Stimulated activated CD8-positive, alpha-beta memory T cell treated with anti-CD3 and anti-CD28 coated beads, Interleukin-4, amount 100 ng/mL, for 1 hour (primary cell): ENCODE results near the gene KIAA1958.

Experiments used
- DNase-seq, 2 donors: peaks; one replicate each; pipeline ENCODE4 v3.0.0-alpha.2; 2020; ENCODE audit warnings: low read depth in 2 of 2, low spot score in 1 of 2

The KIAA1958 gene

GRCh38 chr9:112486221-112487007 lies at the start of gene KIAA1958:
Gene KIAA1958, plus strand, starts transcription at chr9:112486827. Its CDS starts 87,254 bp downstream, at chr9:112574081.
- DNase-seq: peak; percentile 56 to 65

- no peak for DNase-seq
These were observed 49.2 kb upstream of the KIAA1958 start for GRCh38 chr9:112437406-112437805.

- no peak for DNase-seq
These were observed 47.5 kb upstream of the KIAA1958 start for GRCh38 chr9:112439171-112439570.

- DNase-seq: no peak
These were observed 46.8 kb upstream of the KIAA1958 start for GRCh38 chr9:112439825-112440224.

- DNase-seq: no peak
These were observed 43.4 kb upstream of the KIAA1958 start for GRCh38 chr9:112443200-112443599.

GRCh38 chr9:112443636-112444035 lies 43.0 kb upstream of the KIAA1958 start:
- DNase-seq: no peak

GRCh38 chr9:112445196-112445595 lies 41.4 kb upstream of the KIAA1958 start:
- no peak for DNase-seq

- no peak for DNase-seq
These were observed 40.5 kb upstream of the KIAA1958 start for GRCh38 chr9:112446080-112446479.

GRCh38 chr9:112446526-112446925 lies 40.1 kb upstream of the KIAA1958 start:
- DNase-seq: no peak

GRCh38 chr9:112447283-112447761 lies 39.3 kb upstream of the KIAA1958 start:
- no peak for DNase-seq

- no peak for DNase-seq
These were observed 23.8 kb upstream of the KIAA1958 start for GRCh38 chr9:112462855-112463254.

GRCh38 chr9:112465352-112465751 lies 21.3 kb upstream of the KIAA1958 start:
- no peak for DNase-seq

GRCh38 chr9:112472996-112473395 lies 13.6 kb upstream of the KIAA1958 start:
- no peak for DNase-seq

- no peak for DNase-seq
These were observed 12.6 kb upstream of the KIAA1958 start for GRCh38 chr9:112473986-112474385.

- DNase-seq: no peak
These were observed 11.3 kb upstream of the KIAA1958 start for GRCh38 chr9:112475318-112475717.

- no peak for DNase-seq
These were observed 9.3 kb upstream of the KIAA1958 start for GRCh38 chr9:112477330-112477729.

- DNase-seq: no peak
These were observed 7.4 kb upstream of the KIAA1958 start for GRCh38 chr9:112479221-112479620.

- DNase-seq: no peak
These were observed 2.0 kb upstream of the KIAA1958 start for GRCh38 chr9:112484607-112485006.

GRCh38 chr9:112485574-112485973 lies 1.1 kb upstream of the KIAA1958 start:
- DNase-seq: no peak

GRCh38 chr9:112487008-112487798 lies 576 bp downstream of the KIAA1958 start:
- DNase-seq: peak; percentile 20 to 31

GRCh38 chr9:112487799-112488340 lies 1.2 kb downstream of the KIAA1958 start:
- no peak for DNase-seq

GRCh38 chr9:112489039-112489546 lies 2.5 kb downstream of the KIAA1958 start:
- no peak for DNase-seq
